Astrocyte (in vitro differentiated cells and primary cell): ENCODE measurements around the gene KRT76.

Experiments used
- EZH2 ChIP-seq: IDR thresholded peaks from 2 replicates; pipeline ENCODE4 v1.6.1; 2012; ENCODE audit warnings: mild to moderate bottlenecking, low read length, inconsistent platforms; ENCODE audit not compliant: insufficient read depth
- TF ChIP-seq, protein P1 (sequence below): IDR thresholded peaks from 2 replicates; pipeline ENCODE4 v1.5.1; 2011; ENCODE audit warnings: low read depth, mild to moderate bottlenecking, inconsistent platforms, low read length, moderate library complexity; ENCODE audit not compliant: insufficient read depth

GRCh38 chr12:52794479-52795331 is 17.6 kb upstream of the KRT76 start:
- TF ChIP-seq, protein P1, sequence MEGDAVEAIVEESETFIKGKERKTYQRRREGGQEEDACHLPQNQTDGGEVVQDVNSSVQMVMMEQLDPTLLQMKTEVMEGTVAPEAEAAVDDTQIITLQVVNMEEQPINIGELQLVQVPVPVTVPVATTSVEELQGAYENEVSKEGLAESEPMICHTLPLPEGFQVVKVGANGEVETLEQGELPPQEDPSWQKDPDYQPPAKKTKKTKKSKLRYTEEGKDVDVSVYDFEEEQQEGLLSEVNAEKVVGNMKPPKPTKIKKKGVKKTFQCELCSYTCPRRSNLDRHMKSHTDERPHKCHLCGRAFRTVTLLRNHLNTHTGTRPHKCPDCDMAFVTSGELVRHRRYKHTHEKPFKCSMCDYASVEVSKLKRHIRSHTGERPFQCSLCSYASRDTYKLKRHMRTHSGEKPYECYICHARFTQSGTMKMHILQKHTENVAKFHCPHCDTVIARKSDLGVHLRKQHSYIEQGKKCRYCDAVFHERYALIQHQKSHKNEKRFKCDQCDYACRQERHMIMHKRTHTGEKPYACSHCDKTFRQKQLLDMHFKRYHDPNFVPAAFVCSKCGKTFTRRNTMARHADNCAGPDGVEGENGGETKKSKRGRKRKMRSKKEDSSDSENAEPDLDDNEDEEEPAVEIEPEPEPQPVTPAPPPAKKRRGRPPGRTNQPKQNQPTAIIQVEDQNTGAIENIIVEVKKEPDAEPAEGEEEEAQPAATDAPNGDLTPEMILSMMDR, result no peak
- no peak for TF ChIP-seq EZH2
